HG03280 (cell line): Measurements from ENCODE around the gene NLK.
"Not testable (repeated sequence)": the region's sequence is repeated elsewhere in the genome, so short reads cannot be mapped to it uniquely, and the experiment has no call there.

ENCODE experiments used
- ATAC-seq: cut with Tn5 transposase; IDR thresholded peaks from one replicate; pipeline ENCODE4 v1.9.1; 2021; ENCODE audit warnings: mild to moderate bottlenecking, moderate library complexity; ENCODE audit not compliant: unreplicated experiment

Gene NLK

GRCh38 chr17:28071891-28072606, 29.6 kb downstream of the NLK start:
- no peak for ATAC-seq

GRCh38 chr17:28072936-28073533, 30.6 kb downstream of the NLK start:
- ATAC-seq = no peak

- no peak for ATAC-seq
Measured at GRCh38 chr17:28074010-28074409, 31.5 kb downstream of the NLK start.

GRCh38 chr17:28076144-28076543, 33.7 kb downstream of the NLK start:
- no peak for ATAC-seq

GRCh38 chr17:28077140-28077539, 34.7 kb downstream of the NLK start:
- ATAC-seq = not testable (repeated sequence)

- ATAC-seq = no peak
Measured at GRCh38 chr17:28078341-28079229, 36.1 kb downstream of the NLK start.

GRCh38 chr17:28081467-28081866, 39.0 kb downstream of the NLK start:
- ATAC-seq = no peak

GRCh38 chr17:28085766-28086165, 43.3 kb downstream of the NLK start:
- no peak for ATAC-seq

GRCh38 chr17:28086519-28086918, 44.0 kb downstream of the NLK start:
- ATAC-seq = no peak

GRCh38 chr17:28087743-28088142, 45.3 kb downstream of the NLK start:
- no peak for ATAC-seq

- no peak for ATAC-seq
Measured at GRCh38 chr17:28090551-28090950, 48.1 kb downstream of the NLK start.

- ATAC-seq = no peak
Measured at GRCh38 chr17:28092088-28092487, 49.6 kb downstream of the NLK start.

- ATAC-seq = no peak
Measured at GRCh38 chr17:28093999-28094716, 51.7 kb downstream of the NLK start.

GRCh38 chr17:28096756-28097155, 54.3 kb downstream of the NLK start:
- no peak for ATAC-seq

- no peak for ATAC-seq
Measured at GRCh38 chr17:28097254-28097653, 54.8 kb downstream of the NLK start.

- ATAC-seq = no peak
Measured at GRCh38 chr17:28097901-28098300, 55.4 kb downstream of the NLK start.

GRCh38 chr17:28098591-28098990, 56.1 kb downstream of the NLK start:
- ATAC-seq = not testable (repeated sequence)

- no peak for ATAC-seq
Measured at GRCh38 chr17:28100251-28100650, 57.8 kb downstream of the NLK start.

- ATAC-seq = no peak
Measured at GRCh38 chr17:28100936-28101335, 58.5 kb downstream of the NLK start.

- no peak for ATAC-seq
Measured at GRCh38 chr17:28101919-28102318, 59.4 kb downstream of the NLK start.

- no peak for ATAC-seq
Measured at GRCh38 chr17:28105501-28105900, 63.0 kb downstream of the NLK start.
